HG02870 (cell line): ENCODE results near the gene KRTAP19-2.
"Not testable (repeated sequence)": the region's sequence is repeated elsewhere in the genome, so short reads cannot be mapped to it uniquely, and the experiment has no call there.

Experiments
- ATAC-seq: cut with Tn5 transposase; IDR thresholded peaks from one replicate; pipeline ENCODE4 v1.9.1; 2021; ENCODE audit warnings: mild to moderate bottlenecking, moderate library complexity; ENCODE audit not compliant: unreplicated experiment

The KRTAP19-2 gene

GRCh38 chr21:30487336-30487735 lies at the start of gene KRTAP19-2:
Gene KRTAP19-2 (minus strand): TSS chr21:30487436. CDS start chr21:30487348, 88 bp downstream.
- no peak for ATAC-seq

- ATAC-seq: no peak
Observed at GRCh38 chr21:30518876-30519275, 31.6 kb upstream of the KRTAP19-2 start.

GRCh38 chr21:30515681-30516080 lies 28.4 kb upstream of the KRTAP19-2 start:
- ATAC-seq: no peak

- ATAC-seq: not testable (repeated sequence)
Observed at GRCh38 chr21:30505621-30506205, 18.5 kb upstream of the KRTAP19-2 start.

- ATAC-seq: no peak
Observed at GRCh38 chr21:30502041-30502440, 14.8 kb upstream of the KRTAP19-2 start, which contains the start of gene KRTAP19-5. Gene KRTAP19-5 (minus strand): TSS chr21:30502141. CDS start chr21:30502090, 51 bp downstream.

GRCh38 chr21:30497065-30497464 lies 9.8 kb upstream of the KRTAP19-2 start, which contains the start of gene KRTAP19-4:
Gene KRTAP19-4 (minus strand): TSS chr21:30497165. CDS start chr21:30497110, 55 bp downstream.
- no peak for ATAC-seq

GRCh38 chr21:30491963-30492428 lies 4.8 kb upstream of the KRTAP19-2 start, which contains the start of gene KRTAP19-3:
Gene KRTAP19-3 (minus strand): TSS chr21:30492013. CDS start chr21:30491957, 56 bp downstream.
- no peak for ATAC-seq

- no peak for ATAC-seq
Observed at GRCh38 chr21:30486180-30486579, 1.1 kb downstream of the KRTAP19-2 start.

- no peak for ATAC-seq
Observed at GRCh38 chr21:30482130-30482529, 5.1 kb downstream of the KRTAP19-2 start.

GRCh38 chr21:30480145-30480544 lies 7.1 kb downstream of the KRTAP19-2 start, which contains the start of gene KRTAP19-1:
Gene KRTAP19-1 (minus strand): TSS chr21:30480367. CDS start chr21:30480317, 50 bp downstream.
- no peak for ATAC-seq

- ATAC-seq: no peak
Observed at GRCh38 chr21:30479259-30479658, 8.0 kb downstream of the KRTAP19-2 start.

- no peak for ATAC-seq
Observed at GRCh38 chr21:30478004-30478403, 9.2 kb downstream of the KRTAP19-2 start.

GRCh38 chr21:30468900-30469714 lies 18.1 kb downstream of the KRTAP19-2 start:
- no peak for ATAC-seq

- ATAC-seq: no peak
Observed at GRCh38 chr21:30463713-30464112, 23.5 kb downstream of the KRTAP19-2 start.

GRCh38 chr21:30448514-30448913 lies 38.7 kb downstream of the KRTAP19-2 start:
- ATAC-seq: no peak

- no peak for ATAC-seq
Observed at GRCh38 chr21:30447056-30447455, 40.2 kb downstream of the KRTAP19-2 start.

GRCh38 chr21:30444204-30444603 lies 43.0 kb downstream of the KRTAP19-2 start:
- ATAC-seq: no peak

GRCh38 chr21:30443226-30443625 lies 44.0 kb downstream of the KRTAP19-2 start:
- ATAC-seq: no peak

GRCh38 chr21:30439975-30440374 lies 47.3 kb downstream of the KRTAP19-2 start, which contains the start of gene KRTAP15-1:
Gene KRTAP15-1 (plus strand): TSS chr21:30440275. CDS start chr21:30440328, 53 bp downstream.
- no peak for ATAC-seq
